Ramos (cell line): ENCODE results near the gene CD200.
"Not testable (repeated sequence)": the region's sequence is repeated elsewhere in the genome, so short reads cannot be mapped to it uniquely, and the experiment has no call there.

Experiments
- in situ Hi-C: fragments of 300-500 bp; cut with MboI; formaldehyde crosslinking; loops from one replicate; pipeline ENCODE4 v1.14.3; 2022; ENCODE audit warnings: low sequenced_read_pairs; ENCODE audit not compliant: unreplicated experiment

Gene CD200

DNA sequence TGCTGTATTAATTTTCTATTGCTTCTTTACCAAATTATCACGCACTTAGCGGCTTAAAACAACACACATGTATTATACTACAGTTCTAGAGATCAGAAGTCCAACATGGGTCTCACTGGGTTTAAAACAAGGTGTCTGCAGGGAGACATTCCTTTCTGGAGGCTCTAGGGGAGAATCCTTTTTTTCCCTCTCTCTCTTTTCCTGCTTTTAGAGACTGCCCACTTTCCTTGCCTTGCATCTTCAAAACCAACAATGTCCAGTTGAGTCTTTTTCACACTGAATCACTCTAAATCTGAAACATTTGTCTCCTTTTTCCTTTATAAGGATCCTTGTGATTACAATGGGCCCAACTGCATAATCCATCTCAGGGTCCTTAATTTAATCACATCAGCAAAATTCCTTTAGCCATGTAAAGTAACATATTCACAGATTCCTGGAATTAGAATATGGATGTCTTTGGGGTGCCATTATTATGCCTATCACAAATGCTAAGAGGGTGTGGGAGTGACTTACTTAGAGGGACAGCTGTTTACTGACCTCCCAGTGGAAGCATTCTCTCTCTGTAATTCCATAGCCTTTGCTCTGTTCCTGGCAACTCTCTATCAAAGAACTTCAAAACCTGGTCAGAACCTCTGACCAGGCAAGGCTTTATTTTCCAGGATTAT lies 21.8 kb downstream of the CD200 start:
- in situ Hi-C loops: no loop called here

GRCh38 chr3:112355307-112355687 lies 22.3 kb downstream of the CD200 start:
- in situ Hi-C loops: no loop called here

DNA sequence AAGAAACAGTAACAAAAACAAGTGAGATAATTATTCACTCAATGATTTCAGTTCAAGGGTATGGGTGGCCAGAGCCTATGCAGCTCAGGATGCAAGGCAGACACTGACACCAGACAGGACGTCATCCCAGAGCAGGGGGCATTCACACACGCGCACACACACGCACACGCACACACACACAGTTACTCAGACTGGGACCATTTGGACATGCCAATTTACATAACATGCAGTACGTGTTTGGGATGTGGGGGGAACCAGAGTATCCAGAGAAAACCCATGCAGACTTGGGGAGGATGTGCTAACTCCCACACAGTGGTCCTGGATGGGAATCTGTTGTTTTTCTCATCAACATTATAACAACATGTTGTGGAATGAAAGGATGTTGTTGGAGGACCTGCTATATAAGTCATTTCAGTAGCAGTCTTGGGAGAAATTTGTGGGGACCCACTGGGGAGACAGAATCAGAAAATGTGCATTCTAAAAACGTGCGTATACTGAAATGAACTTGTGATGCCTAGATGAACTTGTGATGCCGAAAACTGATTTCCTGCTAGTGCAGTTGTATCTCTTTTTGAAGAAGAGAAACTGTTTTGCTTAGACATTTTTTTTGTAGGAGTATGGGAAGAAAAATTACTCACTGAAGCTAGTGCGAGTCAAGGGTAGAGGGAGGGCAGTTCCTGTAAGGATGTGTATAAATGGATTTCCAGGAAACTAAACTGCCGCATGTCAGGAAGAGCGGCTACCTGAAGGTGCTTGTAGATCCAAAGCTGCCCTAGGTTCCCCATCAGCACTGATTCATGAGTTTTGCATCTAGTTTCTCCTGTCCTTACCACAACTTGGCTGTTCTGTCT lies 25.2 kb downstream of the CD200 start:
- in situ Hi-C loops: no loop called here

DNA sequence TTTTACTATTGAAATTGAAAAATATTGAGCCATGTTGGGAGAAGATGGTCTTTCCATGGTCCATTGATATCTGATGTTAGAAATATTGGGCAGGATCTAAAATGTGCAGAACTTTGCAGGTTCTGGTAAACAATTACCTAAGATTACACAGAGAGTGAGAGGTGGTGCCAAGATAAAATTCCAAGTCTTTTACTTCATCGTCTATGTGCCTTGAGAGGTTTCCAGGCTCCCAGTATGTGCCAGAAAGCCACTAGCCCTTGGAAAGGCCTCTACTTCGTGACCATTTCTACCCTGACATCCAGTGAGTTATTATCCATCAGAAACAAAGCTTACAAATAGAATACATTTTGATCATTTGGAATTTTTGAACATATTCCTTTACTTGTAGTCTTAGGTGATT lies 27.6 kb downstream of the CD200 start:
- in situ Hi-C loops: no loop called here

GRCh38 chr3:112362221-112362620 lies 29.3 kb downstream of the CD200 start:
- in situ Hi-C loops: no loop called here

DNA sequence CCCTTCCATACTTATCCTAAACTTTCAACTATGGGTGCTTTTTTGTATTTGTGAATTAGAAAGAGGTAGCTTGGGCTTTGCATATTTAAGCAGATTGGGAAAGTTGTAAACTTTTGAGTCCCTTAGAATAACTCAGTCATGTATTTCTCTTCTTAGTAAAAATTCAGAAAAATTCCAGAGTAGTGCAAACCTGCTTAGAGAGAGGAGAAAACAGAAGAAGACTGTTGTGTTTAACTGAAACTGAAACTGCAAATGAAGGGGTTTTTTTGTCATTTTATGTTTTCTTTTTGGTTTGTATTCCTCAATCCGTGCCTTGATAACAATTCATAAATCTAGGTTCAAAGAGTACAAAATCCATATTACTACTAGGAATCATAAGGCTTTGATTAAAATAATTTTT lies 31.3 kb downstream of the CD200 start:
- in situ Hi-C loops: no loop called here

DNA sequence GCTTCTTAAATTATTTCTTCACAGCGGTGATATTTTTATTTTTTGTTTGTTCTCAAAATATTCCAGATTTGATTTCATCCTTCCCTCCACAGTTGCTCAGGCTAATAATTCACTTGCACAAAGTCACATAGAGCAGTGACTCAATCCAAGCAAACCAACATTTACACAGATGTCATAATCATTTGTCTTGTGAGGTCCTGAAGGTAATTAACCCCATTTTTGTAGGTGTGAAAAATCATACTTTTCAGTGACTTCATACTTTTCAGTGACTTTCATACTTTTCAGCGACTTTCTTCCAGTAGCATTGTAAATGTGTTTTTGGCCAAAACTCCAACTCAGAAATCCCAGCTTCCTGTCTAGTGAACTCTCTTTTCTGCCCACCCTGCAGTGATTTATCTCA lies 32.1 kb downstream of the CD200 start:
- in situ Hi-C loops: no loop called here

GRCh38 chr3:112365636-112366035 lies 32.7 kb downstream of the CD200 start:
- in situ Hi-C loops: no loop called here

DNA sequence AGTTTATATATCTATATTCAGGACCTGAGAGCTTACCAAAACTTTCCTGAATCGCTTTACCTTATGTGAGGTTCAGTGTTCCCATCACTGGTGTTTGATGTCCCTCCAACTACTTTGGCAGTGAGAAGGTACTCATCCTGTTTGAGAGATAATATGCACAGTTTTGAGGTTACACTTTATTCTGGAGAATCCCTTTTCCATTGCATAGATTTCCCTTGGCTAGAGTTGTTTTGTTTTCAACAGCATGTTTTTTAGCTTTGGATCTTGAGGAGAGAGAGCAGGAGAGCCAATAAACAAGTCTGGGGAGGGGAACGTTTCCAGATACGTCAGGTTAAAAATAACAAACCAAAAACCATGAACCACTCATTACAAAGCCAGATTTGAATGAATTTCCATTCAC lies 33.6 kb downstream of the CD200 start:
- in situ Hi-C loops: no loop called here

- in situ Hi-C loops: no loop called here
These were observed 38.6 kb downstream of the CD200 start for GRCh38 chr3:112371569-112371968.

DNA sequence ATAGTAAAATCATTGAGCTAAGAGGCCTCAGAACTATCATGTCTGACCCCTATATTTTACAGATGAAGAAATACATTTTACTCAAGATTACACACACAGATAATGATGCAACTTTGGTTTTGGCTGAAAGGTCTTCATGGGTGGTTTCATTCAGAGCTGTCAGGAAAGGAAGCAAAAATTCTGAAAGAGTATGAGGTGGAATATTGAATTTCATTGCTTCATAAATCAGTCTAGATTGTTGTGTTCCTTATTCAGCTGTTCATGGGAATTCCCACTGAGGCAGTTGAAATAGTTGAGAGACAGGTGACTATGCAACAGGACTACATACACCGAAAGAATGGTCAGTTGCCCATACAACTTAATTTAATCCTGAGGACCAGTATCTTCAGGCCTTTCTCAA lies 39.4 kb downstream of the CD200 start:
- in situ Hi-C loops: no loop called here

GRCh38 chr3:112373476-112373875 lies 40.5 kb downstream of the CD200 start:
- in situ Hi-C loops: no loop called here

- in situ Hi-C loops: no loop called here
These were observed 41.0 kb downstream of the CD200 start for GRCh38 chr3:112373924-112374323.

- in situ Hi-C loops: no loop called here
These were observed 41.4 kb downstream of the CD200 start for GRCh38 chr3:112374333-112374734.

- in situ Hi-C loops: no loop called here
These were observed 42.2 kb downstream of the CD200 start for GRCh38 chr3:112375117-112375516.

DNA sequence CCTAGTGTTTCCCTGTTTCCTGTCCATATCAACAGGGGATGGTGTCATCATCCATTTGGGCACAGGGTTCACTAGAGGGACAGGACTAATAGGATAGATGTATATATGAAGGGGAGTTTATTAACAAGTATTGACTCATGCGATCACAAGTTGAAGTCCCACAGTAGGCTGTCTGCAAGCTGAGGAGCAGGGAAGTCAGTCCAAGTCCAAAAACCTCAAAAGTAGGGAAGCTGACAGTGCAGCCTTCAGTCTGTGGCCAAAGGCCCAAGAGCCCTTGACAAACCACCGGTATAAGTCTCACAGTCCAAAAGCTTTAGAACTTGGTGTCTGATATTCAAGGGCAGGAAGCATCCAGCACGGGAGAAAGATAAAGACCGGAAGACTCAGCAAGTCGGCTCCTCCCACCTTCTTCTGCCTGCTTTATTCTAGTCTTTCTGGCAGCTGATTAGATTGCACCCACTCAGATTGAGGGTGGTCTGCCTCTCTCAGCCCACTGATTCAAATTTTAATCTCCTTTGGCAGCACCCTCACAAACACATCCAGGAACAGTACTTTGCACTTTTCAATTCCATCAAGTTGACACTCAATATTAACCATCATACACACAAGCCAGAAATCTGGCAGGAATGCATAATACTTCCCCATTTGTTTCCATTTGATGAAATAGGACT lies 43.4 kb downstream of the CD200 start:
- in situ Hi-C loops: no loop called here

GRCh38 chr3:112376992-112377391 lies 44.0 kb downstream of the CD200 start:
- in situ Hi-C loops: no loop called here

- in situ Hi-C loops: no loop called here
These were observed 44.7 kb downstream of the CD200 start for GRCh38 chr3:112377568-112378071.

DNA sequence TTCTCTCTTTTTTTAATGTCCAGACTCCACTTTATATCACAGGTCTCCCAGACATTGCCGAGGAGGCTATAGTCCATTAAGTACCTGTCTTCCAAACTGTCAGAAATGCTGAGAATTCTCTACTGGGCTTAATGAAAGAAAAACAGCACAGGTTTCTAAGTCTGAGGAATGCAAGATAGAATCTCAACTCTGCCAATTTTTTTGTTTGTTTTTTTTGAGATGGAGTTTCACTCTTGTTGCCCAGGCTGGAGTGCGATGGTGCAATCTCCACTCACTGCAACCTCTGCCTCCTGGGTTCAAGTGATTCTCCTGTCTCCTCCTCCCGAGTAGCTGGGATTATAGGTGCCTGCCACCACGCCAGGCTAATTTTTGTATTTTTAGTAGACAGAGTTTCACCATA lies 45.4 kb downstream of the CD200 start:
- in situ Hi-C loops: not testable (repeated sequence)

- in situ Hi-C loops: no loop called here
These were observed 46.2 kb downstream of the CD200 start for GRCh38 chr3:112379020-112379690.
